H1 (cell line): ENCODE data around the gene RAB5A. TPM values are rescaled to one million over a fixed set of nuclear protein-coding genes. Genes with fewer than 3 reads are reported as not detected.

Experiments used
- CTCF ChIA-PET: fragments of 300-600 bp; sonication (Branson Sonifier 250); formaldehyde crosslinking; loops from one replicate; lab custom pipeline; 2021; ENCODE audit not compliant: partially characterized antibody; lab: Charles Lee
- POLR2A ChIA-PET: fragments of 300-600 bp; sonication (Branson Sonifier 250); formaldehyde crosslinking; loops from one replicate; lab custom pipeline; 2021; ENCODE audit warnings: inconsistent platforms; ENCODE audit not compliant: partially characterized antibody; lab: Charles Lee
- DNase-seq, 2 experiments: peaks; one replicate each; pipeline versions ENCODE4 v3.0.0 to v3.0.0-alpha.2; 2010 to 2022; ENCODE audit warnings: low spot score in 2 of 2, low read depth in 1 of 2, mixed read lengths in 1 of 2
- FAIRE-seq: peaks from 2 replicates; lab custom pipeline; 2011; peaks lifted over from hg19 to GRCh38; lab: Jason Lieb, UNC
- H2AFZ ChIP-seq: 2 replicates; pipeline ENCODE4 v1.8.1; 2012; ENCODE audit warnings: low read length, inconsistent platforms
- H2AK5ac ChIP-seq: 2 replicates; pipeline ENCODE4 v1.6.1; 2013; ENCODE audit warnings: low read depth, low read length
- H2BK120ac ChIP-seq: replicated peaks from 2 replicates; pipeline ENCODE3; 2013; ENCODE audit warnings: low read depth, low read length, inconsistent platforms
- H2BK12ac ChIP-seq: 2 replicates; pipeline ENCODE4 v1.6.1; 2013; ENCODE audit warnings: low read depth, low read length
- H2BK15ac ChIP-seq: 2 replicates; pipeline ENCODE4 v1.6.1; 2013; ENCODE audit warnings: low read length
- H2BK20ac ChIP-seq: 2 replicates; pipeline ENCODE4 v1.6.1; 2013; ENCODE audit warnings: low read length
- H2BK5ac ChIP-seq: 2 replicates; pipeline ENCODE4 v1.6.1; 2013; ENCODE audit warnings: low read depth, low read length
- H3K14ac ChIP-seq: 2 replicates; pipeline ENCODE4 v1.6.1; 2013; ENCODE audit warnings: inconsistent platforms; ENCODE audit not compliant: insufficient read length
- H3K18ac ChIP-seq: 2 replicates; pipeline ENCODE4 v1.6.1; 2013; ENCODE audit warnings: low read length; ENCODE audit errors: extremely low read depth
- H3K23ac ChIP-seq: 2 replicates; pipeline ENCODE4 v1.6.1; 2013; ENCODE audit warnings: inconsistent platforms; ENCODE audit not compliant: insufficient read length
- H3K23me2 ChIP-seq: 2 replicates; pipeline ENCODE4 v1.6.1; 2013; ENCODE audit warnings: low read depth, low read length
- H3K27ac ChIP-seq: 2 replicates; pipeline ENCODE4 v1.6.1; 2011; ENCODE audit warnings: low read depth, low read length, inconsistent platforms
- H3K27me3 ChIP-seq, 4 experiments: replicated peaks in 1 of 4; 1 replicate in 1 of 4; 2 replicates in 3 of 4; pipeline versions ENCODE4 v1.6.1 to v1.8.1; 2011 to 2013; ENCODE audit warnings: low read length in 3 of 4, mild to moderate bottlenecking in 3 of 4, inconsistent platforms in 2 of 4, mixed read lengths in 2 of 4, moderate library complexity in 1 of 4; ENCODE audit not compliant: control insufficient read depth in 3 of 4, insufficient read depth in 3 of 4; ENCODE audit errors: extremely low read depth in 1 of 4
- H3K36me3 ChIP-seq, 4 experiments: 2 replicates each; pipeline versions ENCODE4 v1.6.1 to v1.8.1; 2011 to 2013; ENCODE audit warnings: mild to moderate bottlenecking in 4 of 4, low read length in 3 of 4, moderate library complexity in 2 of 4, control low read depth in 1 of 4, inconsistent platforms in 1 of 4; ENCODE audit not compliant: insufficient read depth in 4 of 4, control insufficient read depth in 2 of 4
- H3K4ac ChIP-seq: replicated peaks from 2 replicates; pipeline ENCODE3; 2013; ENCODE audit warnings: low read length, low read depth, mixed read lengths, inconsistent platforms; ENCODE audit not compliant: insufficient read length
- H3K4me1 ChIP-seq, 4 experiments: replicated peaks in 1 of 4; 1 replicate in 1 of 4; 2 replicates in 3 of 4; pipeline versions ENCODE4 v1.6.1 to v1.8.1; 2011 to 2013; ENCODE audit warnings: low read length in 3 of 4, inconsistent platforms in 2 of 4, mixed read lengths in 1 of 4; ENCODE audit not compliant: insufficient read depth in 4 of 4, control insufficient read depth in 3 of 4
- H3K4me2 ChIP-seq, 2 experiments: 2 replicates each; pipeline versions ENCODE4 v1.6.1 to v1.8.1; 2011 to 2013; ENCODE audit warnings: low read depth in 2 of 2, low read length in 2 of 2, control low read depth in 1 of 2, inconsistent platforms in 1 of 2, mild to moderate bottlenecking in 1 of 2; ENCODE audit not compliant: insufficient read depth in 1 of 2
- H3K4me3 ChIP-seq, 4 experiments: fragments of 200-600, 300-600 bp in 1 of 4; sonication (generic), shearing (Covaris generic), sonication (Bioruptor Twin) in 1 of 4; 2 replicates each; pipeline versions ENCODE4 v1.5.1 to v1.8.1; 2011 to 2016; ENCODE audit warnings: low read length in 4 of 4, low read depth in 3 of 4, control low read depth in 2 of 4, inconsistent platforms in 2 of 4, mild to moderate bottlenecking in 2 of 4, mixed read lengths in 1 of 4, moderate library complexity in 1 of 4; ENCODE audit not compliant: insufficient read depth in 2 of 4; ENCODE audit errors: extremely low read depth in 1 of 4
- H3K56ac ChIP-seq: replicated peaks from 2 replicates; pipeline ENCODE3; 2013; ENCODE audit warnings: low read depth, mild to moderate bottlenecking, mixed read lengths, low read length, inconsistent platforms; ENCODE audit not compliant: insufficient read length
- H3K79me1 ChIP-seq: 2 replicates; pipeline ENCODE4 v1.6.1; 2013; ENCODE audit warnings: low read depth, low read length, control low read depth
- H3K79me2 ChIP-seq, 2 experiments: 2 replicates each; pipeline versions ENCODE4 v1.6.1 to v1.8.1; 2012 to 2013; ENCODE audit warnings: low read length in 2 of 2, mild to moderate bottlenecking in 2 of 2, inconsistent platforms in 1 of 2; ENCODE audit not compliant: insufficient read depth in 2 of 2, control insufficient read depth in 1 of 2
- H3K9ac ChIP-seq, 4 experiments: replicated peaks in 1 of 4; 1 replicate in 1 of 4; 2 replicates in 3 of 4; pipeline versions ENCODE4 v1.6.1 to v1.8.1; 2011 to 2013; ENCODE audit warnings: low read depth in 3 of 4, low read length in 3 of 4, control low read depth in 2 of 4, mild to moderate bottlenecking in 2 of 4, moderate library complexity in 2 of 4, inconsistent platforms in 1 of 4; ENCODE audit errors: extremely low read depth in 1 of 4
- H3K9me3 ChIP-seq, 2 experiments: 2 replicates each; pipeline versions ENCODE4 v1.6.1 to v1.8.1; 2012 to 2013; ENCODE audit warnings: mild to moderate bottlenecking in 2 of 2, moderate library complexity in 2 of 2, control low read depth in 1 of 2, inconsistent platforms in 1 of 2, low read depth in 1 of 2, low read length in 1 of 2, mixed read lengths in 1 of 2; ENCODE audit not compliant: insufficient read depth in 2 of 2
- H4K20me1 ChIP-seq, 2 experiments: replicated peaks in 1 of 2; 2 replicates each; pipeline versions ENCODE3 to v1.8.1; 2011 to 2013; ENCODE audit warnings: inconsistent platforms in 2 of 2, low read length in 2 of 2, mild to moderate bottlenecking in 1 of 2; ENCODE audit not compliant: insufficient read depth in 2 of 2, control insufficient read depth in 1 of 2
- H4K5ac ChIP-seq: 2 replicates; pipeline ENCODE4 v1.6.1; 2013; ENCODE audit warnings: low read length, low read depth, mixed read lengths, inconsistent platforms; ENCODE audit not compliant: insufficient read length
- H4K8ac ChIP-seq: 2 replicates; pipeline ENCODE4 v1.8.0; 2013; ENCODE audit warnings: mild to moderate bottlenecking, moderate library complexity, low read length, inconsistent platforms; ENCODE audit not compliant: insufficient read depth; ENCODE audit errors: extremely low read depth
- H4K91ac ChIP-seq: replicated peaks from 2 replicates; pipeline ENCODE3; 2013; ENCODE audit warnings: low read length, mixed read lengths, inconsistent platforms; ENCODE audit not compliant: insufficient read length
- E2F6 ChIP-seq: IDR thresholded peaks from 2 replicates; pipeline ENCODE4 v1.6.1; 2012; ENCODE audit warnings: inconsistent platforms
- GTF2F1 ChIP-seq: IDR thresholded peaks from 2 replicates; pipeline ENCODE4 v1.6.1; 2012; ENCODE audit warnings: low read depth, low read length, improper control_type of control experiment, borderline replicate concordance
- MAFK ChIP-seq: IDR thresholded peaks from 2 replicates; pipeline ENCODE4 v1.6.1; 2012; ENCODE audit warnings: low read depth, mild to moderate bottlenecking, improper control_type of control experiment, low read length
- MAX ChIP-seq: IDR thresholded peaks from 2 replicates; pipeline ENCODE4 v1.6.1; 2012; ENCODE audit warnings: inconsistent platforms
- SIN3A ChIP-seq, 2 experiments: IDR thresholded peaks in 1 of 2; conservative IDR thresholded peaks in 1 of 2; 2 replicates each; pipeline ENCODE4 v1.6.1; 2011 to 2012; ENCODE audit warnings: low read length in 2 of 2, improper control_type of control experiment in 1 of 2, low read depth in 1 of 2, mild to moderate bottlenecking in 1 of 2
- WGBS, 2 experiments: shearing (Covaris generic) in 1 of 2; methylation state at CpG; one replicate each; pipeline versions ENCODE4 v1.1.6 to v1.1.7; 2013 to 2015; ENCODE audit warnings: low lambda C conversion rate in 2 of 2, mixed read lengths in 2 of 2, inconsistent platforms in 1 of 2, low coverage in 1 of 2, missing lambda C conversion rate in 1 of 2; ENCODE audit not compliant: insufficient replicate concordance in 2 of 2, insufficient coverage in 1 of 2, insufficient read length in 1 of 2; ENCODE audit errors: extremely low coverage in 1 of 2, missing lambda C conversion rate in 1 of 2; 5-methylcytosine and 5-hydroxymethylcytosine counted together
- polyA plus RNA-seq, 7 experiments: library from polyadenylated mRNA; depleted of rRNA in 3 of 7; stranded (reverse) in 5 of 7; unstranded in 2 of 7; fragments of >200 nt in 5 of 7; fragments of 200-250 nt in 2 of 7; gene quantifications; 1 replicate in 5 of 7; 2 replicates in 1 of 7; 4 replicates in 1 of 7; pipeline versions ENCODE4 v1.2.1 to v1.2.3, GENCODE V29; 2011 to 2013; ENCODE audit warnings: missing spikeins in 2 of 7, mixed read lengths in 2 of 7
- total RNA-seq: library from RNA; stranded (reverse); fragmentation: NEBNext Ultra II Directional; extraction: Animal tissue kit (Norgen Biotek cat#: 25700); gene quantifications from 2 replicates; pipeline ENCODE4 v1.2.1, GENCODE V29; 2021

The RAB5A gene
- total and polyA plus RNA-seq, 2 of the 8 experiments (the other 6 are each of a cell fraction or from before 2014, with no cell fraction given) = 22.4 to 77.7 TPM

DNA sequence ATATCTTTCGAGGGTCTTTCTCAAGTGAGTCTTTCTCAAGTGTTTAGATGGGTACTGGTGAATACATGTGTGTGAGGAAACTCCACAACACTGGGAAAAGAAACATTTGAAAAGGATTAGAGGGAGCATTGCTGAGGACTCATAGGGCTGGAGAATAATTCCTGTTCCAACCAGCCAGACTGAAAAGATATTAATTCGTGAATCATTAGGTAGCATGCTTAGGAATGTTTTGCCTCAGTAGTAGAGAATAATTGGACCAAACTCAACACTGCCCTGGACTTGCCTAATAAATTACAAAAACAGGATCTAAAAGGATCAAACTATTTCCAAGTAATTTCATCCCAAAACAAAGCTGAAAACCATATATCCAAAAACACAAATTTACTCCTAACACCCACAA, 47.9 kb downstream of the RAB5A start:
- ChIA-PET POLR2A (interaction anchor here (1.7 kb wide), 1 partner anchor 10 kb away, joined by 5 read pairs; no protein-coding TSS in a partner anchor), CTCF (interaction anchor here (0.7 to 1.1 kb wide), 2 partner anchors 10 to 1772 kb away, joined by 3 read pairs; no protein-coding TSS in a partner anchor)
- Histone ChIP-seq H3K14ac (no peak overlapping the region), H2BK120ac (no peak overlapping the region), H3K23ac (no peak overlapping the region), H2BK20ac (no peak overlapping the region), H3K4me1 (no peaks in the 10 kb centered on the region), H3K79me1 (no peaks in the 10 kb centered on the region), H3K56ac (no peak overlapping the region), H3K4me2 (no peak overlapping the region), H4K5ac (no peak overlapping the region), H2AK5ac (no peak overlapping the region), H2AFZ (no peak overlapping the region), H3K27ac (no peak overlapping the region), H3K23me2 (no peaks in the 10 kb centered on the region), H3K9me3 (no peaks in the 10 kb centered on the region), H3K18ac (no peak overlapping the region), H3K79me2 (no peaks in the 10 kb centered on the region), H3K4me3 (no peak overlapping the region), H2BK5ac (no peak overlapping the region), H3K27me3 (no peaks in the 10 kb centered on the region), H2BK12ac (no peak overlapping the region), H4K20me1 (no peaks in the 10 kb centered on the region), H4K8ac (no peak overlapping the region), H3K36me3 (no peaks in the 10 kb centered on the region), H2BK15ac (no peak overlapping the region), H3K9ac (no peak overlapping the region), H3K4ac (no peak overlapping the region), H4K91ac (no peak overlapping the region)
- DNase-seq (no peak), FAIRE-seq (no peak)
- TF ChIP-seq E2F6 (no peak), MAX (no peak), SIN3A (conservative IDR thresholded peaks at IDR 0.05 in 1 of 2, IDR thresholded peaks at IDR 0.05 in 1 of 2; ENCODE audit: low read depth in 1 of 2, low read length in 2 of 2) (no peak), GTF2F1 (no peak), MAFK (no peak)
- WGBS, 2 experiments = 91% methylated on average over 2 of the region's 2 CpGs; no CpG with 5 or more reads in 1 of the 2 experiments
